Hair follicular keratinocyte (primary cell): ENCODE results near the gene MCM3. TPM values are rescaled to one million over a fixed set of nuclear protein-coding genes. Genes with fewer than 3 reads are reported as not detected.

ENCODE experiments used
- total RNA-seq: library from RNA; depleted of rRNA; stranded (reverse); fragments of >200 nt; gene quantifications from 2 replicates; pipeline ENCODE4 v1.2.3, GENCODE V29; 2015

MCM3 gene
- 38.3 and 109 TPM in 2 replicates for total RNA-seq

DNA sequence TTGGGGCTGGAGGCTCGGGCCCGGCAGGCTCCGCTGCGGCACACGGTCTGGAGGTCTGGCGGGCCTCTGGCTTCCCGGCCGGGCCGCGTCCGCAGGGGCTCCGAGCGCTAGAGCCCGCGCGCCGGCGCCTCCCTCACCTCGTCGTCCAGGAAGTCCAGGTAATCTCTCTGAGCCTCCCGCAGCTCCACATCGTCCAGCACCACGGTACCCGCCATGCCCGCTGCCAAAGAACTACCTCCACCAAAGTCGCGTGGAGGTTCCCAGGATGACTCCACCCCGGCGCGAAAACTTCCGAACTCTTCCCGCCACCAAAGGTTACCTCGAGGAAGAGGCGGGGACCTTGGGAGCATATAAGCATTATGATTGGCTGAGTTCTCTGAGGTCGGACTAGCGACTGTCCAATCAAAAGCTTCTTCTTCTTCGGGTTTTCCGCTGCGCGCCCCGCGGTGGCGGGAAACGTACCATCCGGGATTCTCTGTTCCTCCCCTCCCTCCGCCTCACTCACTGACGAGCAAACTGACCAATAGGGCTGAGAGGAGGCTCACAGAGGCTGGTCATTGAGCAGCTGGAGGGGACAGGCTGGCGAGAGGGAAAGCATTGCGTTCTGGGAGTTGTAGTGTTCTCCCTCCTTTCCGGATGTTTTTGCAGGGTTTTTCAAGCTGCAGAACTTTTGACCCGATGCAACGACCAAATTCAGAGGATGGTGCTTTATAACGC is at the start of gene MCM3:
Gene MCM3, minus strand, starts transcription at position 283 of the 717 bp plus-strand sequence. Its CDS starts 68 bp downstream, at position 215.

GRCh38 chr6:52244400-52244799 is 40.1 kb downstream of the MCM3 start, which contains the start of gene IL17F:
Gene IL17F, minus strand, starts transcription at chr6:52244500. Its CDS starts 71 bp downstream, at chr6:52244429.

Other genes starting within 250 kb of the MCM3 start
- gene PKHD1, start 197.1 kb downstream of the MCM3 start, total RNA-seq = not detected in 2 replicates
- not detected in 2 replicates for gene IL17A, start 98.4 kb downstream of the MCM3 start, total RNA-seq
- not detected in 2 replicates for gene IL17F, start 40.2 kb downstream of the MCM3 start, total RNA-seq
- 3.5 and 3.6 TPM in 2 replicates for gene PAQR8, start 77.4 kb upstream of the MCM3 start, total RNA-seq
- 7.2 and 11.7 TPM in 2 replicates for gene EFHC1, start 135.6 kb upstream of the MCM3 start, total RNA-seq